Astrocyte (in vitro differentiated cells and primary cell): ENCODE data around the gene MLKL. TPM values are rescaled to one million over a fixed set of nuclear protein-coding genes. Genes with fewer than 3 reads are reported as not detected.

Source experiments
- DNase-seq: peaks from one replicate; pipeline ENCODE4 v3.0.0-alpha.2; 2010; ENCODE audit warnings: low read depth
- FAIRE-seq: peaks from 2 replicates; lab custom pipeline; 2011; peaks lifted over from hg19 to GRCh38; lab: Jason Lieb, UNC
- H2AFZ ChIP-seq: 2 replicates; pipeline ENCODE4 v1.6.0; 2012; ENCODE audit warnings: low read depth, low read length, inconsistent platforms
- H3K27ac ChIP-seq: 2 replicates; pipeline ENCODE4 v1.5.1; 2011; ENCODE audit warnings: low read depth, low read length, inconsistent platforms
- H3K27me3 ChIP-seq: 2 replicates; pipeline ENCODE4 v1.6.0; 2011; ENCODE audit warnings: low read length, inconsistent platforms; ENCODE audit not compliant: insufficient read depth
- H3K36me3 ChIP-seq: 2 replicates; pipeline ENCODE4 v1.5.1; 2011; ENCODE audit warnings: low read length, inconsistent platforms; ENCODE audit not compliant: insufficient read depth
- H3K4me1 ChIP-seq: 2 replicates; pipeline ENCODE4 v1.5.1; 2011; ENCODE audit warnings: low read length, inconsistent platforms; ENCODE audit not compliant: insufficient read depth
- H3K4me2 ChIP-seq: 2 replicates; pipeline ENCODE4 v1.6.0; 2012; ENCODE audit warnings: low read length, inconsistent platforms
- H3K4me3 ChIP-seq: 2 replicates; pipeline ENCODE4 v1.5.1; 2011; ENCODE audit warnings: low read depth, mild to moderate bottlenecking, low read length, inconsistent platforms; ENCODE audit not compliant: insufficient read depth
- H3K79me2 ChIP-seq: 2 replicates; pipeline ENCODE4 v1.6.0; 2012; ENCODE audit warnings: mild to moderate bottlenecking, low read length, inconsistent platforms; ENCODE audit not compliant: insufficient read depth
- H3K9ac ChIP-seq: 2 replicates; pipeline ENCODE4 v1.6.0; 2012; ENCODE audit warnings: mild to moderate bottlenecking, low read length, inconsistent platforms
- H3K9me3 ChIP-seq: 2 replicates; pipeline ENCODE4 v1.5.1; 2012; ENCODE audit warnings: low read depth, mild to moderate bottlenecking, low read length, inconsistent platforms; ENCODE audit not compliant: insufficient read depth
- H4K20me1 ChIP-seq: 2 replicates; pipeline ENCODE4 v1.6.0; 2012; ENCODE audit warnings: low read length, inconsistent platforms; ENCODE audit not compliant: insufficient read depth
- H3K27ac Mint-ChIP-seq: one replicate; pipeline ENCODE4 v1.8.0; 2021; ENCODE audit warnings: mild to moderate bottlenecking, mixed read lengths; ENCODE audit not compliant: unreplicated experiment
- H3K27me3 Mint-ChIP-seq: one replicate; pipeline ENCODE4 v1.8.0; 2021; ENCODE audit warnings: low read depth, mixed read lengths; ENCODE audit not compliant: unreplicated experiment
- H3K36me3 Mint-ChIP-seq: one replicate; pipeline ENCODE4 v1.8.0; 2021; ENCODE audit warnings: low read depth, mixed read lengths; ENCODE audit not compliant: unreplicated experiment
- H3K4me1 Mint-ChIP-seq: one replicate; pipeline ENCODE4 v1.8.0; 2021; ENCODE audit warnings: low read depth, mixed read lengths; ENCODE audit not compliant: unreplicated experiment
- H3K4me3 Mint-ChIP-seq: one replicate; pipeline ENCODE4 v1.8.0; 2021; ENCODE audit warnings: mild to moderate bottlenecking, moderate library complexity, mixed read lengths; ENCODE audit not compliant: unreplicated experiment
- H3K9me3 Mint-ChIP-seq: one replicate; pipeline ENCODE4 v1.8.0; 2021; ENCODE audit warnings: mild to moderate bottlenecking, mixed read lengths; ENCODE audit not compliant: unreplicated experiment
- CTCF ChIP-seq: IDR thresholded peaks from 2 replicates; pipeline ENCODE4 v1.5.1; 2011; ENCODE audit warnings: low read depth, mild to moderate bottlenecking, inconsistent platforms, low read length, moderate library complexity; ENCODE audit not compliant: insufficient read depth
- EZH2 ChIP-seq: IDR thresholded peaks from 2 replicates; pipeline ENCODE4 v1.6.1; 2012; ENCODE audit warnings: mild to moderate bottlenecking, low read length, inconsistent platforms; ENCODE audit not compliant: insufficient read depth
- total RNA-seq: library from RNA; stranded (reverse); gene quantifications from 2 replicates; pipeline ENCODE4 v1.2.1, GENCODE V29; 2021

Gene MLKL
- total RNA-seq, 1 donor from 2014 or later, result 6.2 TPM

GRCh38 chr16:74713876-74714275 is 13.2 kb upstream of the MLKL start:
- Histone ChIP-seq H3K79me2 (no peaks in the 10 kb centered on the region), H3K9me3 (no peaks in the 10 kb centered on the region), H3K27me3 (peaks cover 3% of the 10 kb centered on the region), H3K4me3 (no peak overlapping the region), H4K20me1 (no peaks in the 10 kb centered on the region), H3K4me2 (no peak overlapping the region), H3K36me3 (no peaks in the 10 kb centered on the region), H2AFZ (no peak overlapping the region), H3K27ac (no peak overlapping the region), H3K9ac (no peak overlapping the region), H3K4me1 (no peaks in the 10 kb centered on the region)
- no peaks in the 10 kb centered on the region for H3K4me1 Mint-ChIP-seq
- H3K9me3 Mint-ChIP-seq, result peaks cover 3% of the 10 kb centered on the region
- no peaks in the 10 kb centered on the region for H3K36me3 Mint-ChIP-seq
- FAIRE-seq (no peak), DNase-seq (no peak)
- H3K4me3 Mint-ChIP-seq, result no peak overlapping the region
- H3K27me3 Mint-ChIP-seq, result peaks cover 38% of the 10 kb centered on the region
- TF ChIP-seq EZH2, result no peak
- no peak for TF ChIP-seq CTCF
- no peak overlapping the region for H3K27ac Mint-ChIP-seq

GRCh38 chr16:74713325-74713724 is 12.7 kb upstream of the MLKL start:
- FAIRE-seq, result no peak
- Histone ChIP-seq H3K27ac (no peak overlapping the region), H3K36me3 (no peaks in the 10 kb centered on the region), H3K79me2 (no peaks in the 10 kb centered on the region), H3K27me3 (peaks cover 8% of the 10 kb centered on the region), H3K9ac (no peak overlapping the region), H4K20me1 (no peaks in the 10 kb centered on the region), H3K9me3 (no peaks in the 10 kb centered on the region), H3K4me3 (no peak overlapping the region), H3K4me2 (no peak overlapping the region), H2AFZ (no peak overlapping the region), H3K4me1 (no peaks in the 10 kb centered on the region)
- H3K9me3 Mint-ChIP-seq, result peaks cover 3% of the 10 kb centered on the region
- H3K4me3 Mint-ChIP-seq, result no peak overlapping the region
- DNase-seq, result no peak
- H3K36me3 Mint-ChIP-seq, result no peaks in the 10 kb centered on the region
- H3K27me3 Mint-ChIP-seq, result peaks cover 41% of the 10 kb centered on the region
- H3K4me1 Mint-ChIP-seq, result no peaks in the 10 kb centered on the region
- no peak overlapping the region for H3K27ac Mint-ChIP-seq
- TF ChIP-seq CTCF (no peak), EZH2 (no peak)

GRCh38 chr16:74711938-74712337 is 11.3 kb upstream of the MLKL start:
- Mint-ChIP-seq H3K27me3 (peaks cover 34% of the 10 kb centered on the region), H3K9me3 (no peaks in the 10 kb centered on the region), H3K4me3 (no peak overlapping the region), H3K27ac (no peak overlapping the region), H3K4me1 (no peaks in the 10 kb centered on the region), H3K36me3 (no peaks in the 10 kb centered on the region)
- Histone ChIP-seq H3K4me2 (no peak overlapping the region), H4K20me1 (no peaks in the 10 kb centered on the region), H3K9me3 (no peaks in the 10 kb centered on the region), H3K27ac (no peak overlapping the region), H3K9ac (no peak overlapping the region), H3K4me1 (no peaks in the 10 kb centered on the region), H2AFZ (no peak overlapping the region), H3K27me3 (peaks cover 10% of the 10 kb centered on the region), H3K4me3 (no peak overlapping the region), H3K79me2 (no peaks in the 10 kb centered on the region), H3K36me3 (no peaks in the 10 kb centered on the region)
- TF ChIP-seq CTCF, result no peak
- TF ChIP-seq EZH2, result no peak
- DNase-seq (no peak), FAIRE-seq (no peak)
